Parathyroid adenoma (tissue), 2 donors: ENCODE data around the gene VEGFB.
A peak's percentile ranks its signal among the peaks of the same experiment; 100 is the strongest.

Experiments
- H2AFZ ChIP-seq: fragments of 300-600 bp; sonication (generic); one replicate; pipeline ENCODE4 v1.7.0; 2017; ENCODE audit warnings: antibody characterized with exemption, mild to moderate bottlenecking
- H3K27ac ChIP-seq: fragments of 300-600 bp; sonication (generic); one replicate; pipeline ENCODE4 v1.7.0; 2017
- H3K27me3 ChIP-seq: fragments of 300-600 bp; sonication (generic); one replicate; pipeline ENCODE4 v1.7.0; 2017; ENCODE audit warnings: low read length; ENCODE audit not compliant: control insufficient read depth, insufficient read depth
- H3K36me3 ChIP-seq: fragments of 300-600 bp; sonication (generic); one replicate; pipeline ENCODE4 v1.7.0; 2017; ENCODE audit warnings: low read length; ENCODE audit not compliant: control insufficient read depth, insufficient read depth
- H3K4me1 ChIP-seq: fragments of 300-600 bp; sonication (generic); one replicate; pipeline ENCODE4 v1.7.0; 2017; ENCODE audit warnings: control low read depth
- H3K4me2 ChIP-seq: fragments of 300-600 bp; sonication (generic); one replicate; pipeline ENCODE4 v1.7.0; 2017; ENCODE audit warnings: low read length
- H3K4me3 ChIP-seq: fragments of 300-600 bp; sonication (generic); one replicate; pipeline ENCODE4 v1.7.0; 2017; ENCODE audit warnings: low read depth, low read length
- H3K79me2 ChIP-seq: fragments of 300-600 bp; sonication (generic); one replicate; pipeline ENCODE4 v1.7.0; 2017; ENCODE audit warnings: control low read depth
- H3K9ac ChIP-seq: fragments of 300-600 bp; sonication (generic); one replicate; pipeline ENCODE4 v1.7.0; 2017; ENCODE audit warnings: mild to moderate bottlenecking
- H3K9me3 ChIP-seq: fragments of 300-600 bp; sonication (generic); one replicate; pipeline ENCODE4 v1.7.0; 2017; ENCODE audit warnings: low read length; ENCODE audit not compliant: control insufficient read depth
- CTCF ChIP-seq: fragments of 300-600 bp; sonication (generic); IDR thresholded peaks from one replicate; pipeline ENCODE4 v1.7.0; 2017; ENCODE audit warnings: antibody characterized with exemption, mild to moderate bottlenecking
- donor health status: primary hyperparathyroidism.

Gene VEGFB

GRCh38 chr11:64226507-64227051, 7.8 kb upstream of the VEGFB start:
- Histone ChIP-seq H3K27ac (peak overlapping the region; percentile 67), H2AFZ (peak overlapping the region; percentile 84), H3K4me1 (peaks cover 7% of the 10 kb centered on the region), H3K79me2 (no peaks in the 10 kb centered on the region), H3K4me2 (peak overlapping the region; percentile 94), H3K36me3 (no peaks in the 10 kb centered on the region), H3K9ac (peak overlapping the region; percentile 1), H3K4me3 (peak overlapping the region; percentile 85), H3K9me3 (no peaks in the 10 kb centered on the region), H3K27me3 (no peaks in the 10 kb centered on the region)
- TF ChIP-seq CTCF: no peak

GRCh38 chr11:64227405-64227956, 6.9 kb upstream of the VEGFB start:
- Histone ChIP-seq H3K9ac (no peak overlapping the region), H3K9me3 (no peaks in the 10 kb centered on the region), H3K79me2 (no peaks in the 10 kb centered on the region), H3K4me1 (peaks cover 7% of the 10 kb centered on the region), H3K27me3 (no peaks in the 10 kb centered on the region), H3K4me2 (peak overlapping the region; percentile 94), H2AFZ (no peak overlapping the region), H3K4me3 (peak overlapping the region; percentile 85), H3K36me3 (no peaks in the 10 kb centered on the region), H3K27ac (no peak overlapping the region)
- TF ChIP-seq CTCF: no peak

- no peak overlapping the region for H3K4me3 ChIP-seq
These were observed 5.2 kb upstream of the VEGFB start for GRCh38 chr11:64229090-64229743.

GRCh38 chr11:64229744-64230170, 4.6 kb upstream of the VEGFB start:
- no peak for TF ChIP-seq CTCF
- H3K27ac ChIP-seq: peak overlapping the region; percentile 81
- peak overlapping the region; percentile 89 for H3K4me2 ChIP-seq
- no peaks in the 10 kb centered on the region for H3K9me3 ChIP-seq
- no peak overlapping the region for H3K9ac ChIP-seq
- peak overlapping the region; percentile 77 for H3K4me3 ChIP-seq
- H3K79me2 ChIP-seq: no peaks in the 10 kb centered on the region
- H3K4me1 ChIP-seq: peaks cover 7% of the 10 kb centered on the region
- H3K27me3 ChIP-seq: no peaks in the 10 kb centered on the region
- H2AFZ ChIP-seq: peak overlapping the region; percentile 76
- H3K36me3 ChIP-seq: no peaks in the 10 kb centered on the region

More at GRCh38 chr11:64229090-64229743, 5.2 kb upstream of the VEGFB start:
- Histone ChIP-seq H3K4me2 (no peak overlapping the region), H3K27ac (no peak overlapping the region), H3K79me2 (no peaks in the 10 kb centered on the region), H3K27me3 (no peaks in the 10 kb centered on the region), H3K36me3 (no peaks in the 10 kb centered on the region), H3K9ac (no peak overlapping the region), H3K9me3 (no peaks in the 10 kb centered on the region), H2AFZ (no peak overlapping the region), H3K4me1 (peaks cover 7% of the 10 kb centered on the region)
- TF ChIP-seq CTCF: no peak
